Panc1 (cell line): ENCODE data around the gene ARL6IP4. TPM values are rescaled to one million over a fixed set of nuclear protein-coding genes. Genes with fewer than 3 reads are reported as not detected.

Experiments
- ATAC-seq: fragments of 200-7000 bp; cut with Tn5 transposase; 2 replicates; pipeline ENCODE4 v1.9.1; 2020; ENCODE audit warnings: mild to moderate bottlenecking, moderate library complexity
- BruUV-seq: library from RNA; stranded (reverse); fragments of 400-500 nt; replicated peaks from 2 replicates; lab custom pipeline; 2021; lab: Mats Ljungman, UMichigan
- CTCF ChIA-PET: fragments of 300-600 bp; sonication (Branson Sonifier 250); formaldehyde crosslinking; loops from one replicate; lab custom pipeline; 2022; ENCODE audit warnings: antibody characterized with exemption; lab: Charles Lee
- POLR2A ChIA-PET: fragments of 300-600 bp; sonication (Branson Sonifier 250); formaldehyde crosslinking; loops from one replicate; lab custom pipeline; 2022; ENCODE audit warnings: antibody characterized with exemption; lab: Charles Lee
- DNase-seq: peaks from one replicate; pipeline ENCODE4 v3.0.0-alpha.2; 2010; ENCODE audit warnings: low read depth, low spot score
- H3K27ac ChIP-seq: 2 replicates; pipeline ENCODE4 v1.5.1; 2011; ENCODE audit warnings: mild to moderate bottlenecking, low read length, inconsistent platforms
- H3K27me3 ChIP-seq: fragments of 200-500 bp; sonication (Bioruptor generic); 2 replicates; pipeline ENCODE4 v1.6.0; 2014; ENCODE audit warnings: low read length, inconsistent platforms; ENCODE audit not compliant: control insufficient read depth, insufficient read depth
- H3K36me3 ChIP-seq: fragments of 200-500 bp; sonication (Bioruptor generic); 2 replicates; pipeline ENCODE4 v1.5.1; 2014; ENCODE audit warnings: inconsistent platforms, mild to moderate bottlenecking, low read length, moderate library complexity; ENCODE audit not compliant: control insufficient read depth, insufficient read depth
- H3K4me1 ChIP-seq: 2 replicates; pipeline ENCODE4 v1.5.1; 2011; ENCODE audit warnings: inconsistent platforms, mild to moderate bottlenecking, low read length, moderate library complexity; ENCODE audit not compliant: control insufficient read depth, insufficient read depth
- H3K4me3 ChIP-seq, 2 experiments: 2 replicates each; pipeline ENCODE4 v1.5.1; 2011 to 2012; ENCODE audit warnings: low read depth in 2 of 2, low read length in 2 of 2, mild to moderate bottlenecking in 2 of 2, inconsistent platforms in 1 of 2, moderate library complexity in 1 of 2
- H3K9me3 ChIP-seq: fragments of 200-500 bp; sonication (Bioruptor generic); 2 replicates; pipeline ENCODE4 v1.5.1; 2014; ENCODE audit warnings: low read depth, mild to moderate bottlenecking, inconsistent platforms, low read length, moderate library complexity; ENCODE audit not compliant: control insufficient read depth, insufficient read depth
- POLR2AphosphoS5 ChIP-seq: IDR thresholded peaks from 2 replicates; pipeline ENCODE4 v1.6.1; 2012; ENCODE audit warnings: mild to moderate bottlenecking, low read depth, low read length, moderate library complexity
- SIN3A ChIP-seq: IDR thresholded peaks from 2 replicates; pipeline ENCODE4 v1.6.1; 2012; ENCODE audit warnings: low read depth, mild to moderate bottlenecking, low read length, moderate library complexity, borderline replicate concordance; ENCODE audit not compliant: insufficient read depth
- TCF7L2 ChIP-seq: IDR thresholded peaks from 2 replicates; pipeline ENCODE4 v1.6.1; 2011; ENCODE audit warnings: mild to moderate bottlenecking, low read depth, low read length, inconsistent platforms
- in situ Hi-C: cut with HindIII; loops from 2 replicates; pipeline ENCODE4 v1.10.0; 2016; ENCODE audit warnings: low sequenced_read_pairs, low pct_unique_long_range_greater_than_20kb
- intact Hi-C: fragments of 100-400 bp; cut with micrococcal nuclease; formaldehyde crosslinking; loops from one replicate; pipeline ENCODE4 v1.10.0; 2022; ENCODE audit not compliant: unreplicated experiment
- total RNA-seq: library from RNA; stranded (reverse); gene quantifications from one replicate; pipeline ENCODE4 v1.2.1, GENCODE V29; 2021; ENCODE audit not compliant: unreplicated experiment
- TF ChIP-seq, protein P1 (sequence below): fragments of 450-650 bp; IDR thresholded peaks from 2 replicates; pipeline ENCODE4 v1.5.1; 2017; ENCODE audit warnings: mild to moderate bottlenecking
- TF ChIP-seq, protein P2 (sequence below), 2 experiments: IDR thresholded peaks; 2 replicates each; pipeline ENCODE4 v1.6.1; 2011 to 2012; ENCODE audit warnings: low read depth in 2 of 2, control low read depth in 1 of 2, low read length in 1 of 2, mild to moderate bottlenecking in 1 of 2, moderate library complexity in 1 of 2; ENCODE audit not compliant: insufficient read depth in 1 of 2

Gene ARL6IP4
- total RNA-seq, 1 experiment from 2014 or later = 184 TPM

- intact Hi-C loops (no loop called here), in situ Hi-C loops (no loop called here)
- H3K27ac ChIP-seq = peak overlapping the region; percentile 92
- H3K36me3 ChIP-seq = peaks cover 7% of the 10 kb centered on the region; the same call in 1 of the 2 replicates
- no peaks in the 10 kb centered on the region for H3K9me3 ChIP-seq
- H3K27me3 ChIP-seq = no peaks in the 10 kb centered on the region
- no peak for DNase-seq
- TF ChIP-seq TCF7L2 = no peak
- TF ChIP-seq, protein P1, sequence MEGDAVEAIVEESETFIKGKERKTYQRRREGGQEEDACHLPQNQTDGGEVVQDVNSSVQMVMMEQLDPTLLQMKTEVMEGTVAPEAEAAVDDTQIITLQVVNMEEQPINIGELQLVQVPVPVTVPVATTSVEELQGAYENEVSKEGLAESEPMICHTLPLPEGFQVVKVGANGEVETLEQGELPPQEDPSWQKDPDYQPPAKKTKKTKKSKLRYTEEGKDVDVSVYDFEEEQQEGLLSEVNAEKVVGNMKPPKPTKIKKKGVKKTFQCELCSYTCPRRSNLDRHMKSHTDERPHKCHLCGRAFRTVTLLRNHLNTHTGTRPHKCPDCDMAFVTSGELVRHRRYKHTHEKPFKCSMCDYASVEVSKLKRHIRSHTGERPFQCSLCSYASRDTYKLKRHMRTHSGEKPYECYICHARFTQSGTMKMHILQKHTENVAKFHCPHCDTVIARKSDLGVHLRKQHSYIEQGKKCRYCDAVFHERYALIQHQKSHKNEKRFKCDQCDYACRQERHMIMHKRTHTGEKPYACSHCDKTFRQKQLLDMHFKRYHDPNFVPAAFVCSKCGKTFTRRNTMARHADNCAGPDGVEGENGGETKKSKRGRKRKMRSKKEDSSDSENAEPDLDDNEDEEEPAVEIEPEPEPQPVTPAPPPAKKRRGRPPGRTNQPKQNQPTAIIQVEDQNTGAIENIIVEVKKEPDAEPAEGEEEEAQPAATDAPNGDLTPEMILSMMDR = no peak
- TF ChIP-seq SIN3A = no peak
- TF ChIP-seq POLR2AphosphoS5 = no peak
- TF ChIP-seq, protein P2, sequence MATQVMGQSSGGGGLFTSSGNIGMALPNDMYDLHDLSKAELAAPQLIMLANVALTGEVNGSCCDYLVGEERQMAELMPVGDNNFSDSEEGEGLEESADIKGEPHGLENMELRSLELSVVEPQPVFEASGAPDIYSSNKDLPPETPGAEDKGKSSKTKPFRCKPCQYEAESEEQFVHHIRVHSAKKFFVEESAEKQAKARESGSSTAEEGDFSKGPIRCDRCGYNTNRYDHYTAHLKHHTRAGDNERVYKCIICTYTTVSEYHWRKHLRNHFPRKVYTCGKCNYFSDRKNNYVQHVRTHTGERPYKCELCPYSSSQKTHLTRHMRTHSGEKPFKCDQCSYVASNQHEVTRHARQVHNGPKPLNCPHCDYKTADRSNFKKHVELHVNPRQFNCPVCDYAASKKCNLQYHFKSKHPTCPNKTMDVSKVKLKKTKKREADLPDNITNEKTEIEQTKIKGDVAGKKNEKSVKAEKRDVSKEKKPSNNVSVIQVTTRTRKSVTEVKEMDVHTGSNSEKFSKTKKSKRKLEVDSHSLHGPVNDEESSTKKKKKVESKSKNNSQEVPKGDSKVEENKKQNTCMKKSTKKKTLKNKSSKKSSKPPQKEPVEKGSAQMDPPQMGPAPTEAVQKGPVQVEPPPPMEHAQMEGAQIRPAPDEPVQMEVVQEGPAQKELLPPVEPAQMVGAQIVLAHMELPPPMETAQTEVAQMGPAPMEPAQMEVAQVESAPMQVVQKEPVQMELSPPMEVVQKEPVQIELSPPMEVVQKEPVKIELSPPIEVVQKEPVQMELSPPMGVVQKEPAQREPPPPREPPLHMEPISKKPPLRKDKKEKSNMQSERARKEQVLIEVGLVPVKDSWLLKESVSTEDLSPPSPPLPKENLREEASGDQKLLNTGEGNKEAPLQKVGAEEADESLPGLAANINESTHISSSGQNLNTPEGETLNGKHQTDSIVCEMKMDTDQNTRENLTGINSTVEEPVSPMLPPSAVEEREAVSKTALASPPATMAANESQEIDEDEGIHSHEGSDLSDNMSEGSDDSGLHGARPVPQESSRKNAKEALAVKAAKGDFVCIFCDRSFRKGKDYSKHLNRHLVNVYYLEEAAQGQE (IDR thresholded peaks at IDR 0.05; ENCODE audit: insufficient read depth in 1 of 2, low read depth in 2 of 2, low read length in 1 of 2) = no peak
- ChIA-PET CTCF (interaction anchor here (0.5 kb wide), 1 partner anchor 171 kb away, joined by 5 read pairs; the partner anchor contains the start of gene PITPNM2), POLR2A (interaction anchor here (0.5 to 0.6 kb wide), 2 partner anchors 31 to 151 kb away, joined by 3 to 5 read pairs; no protein-coding TSS in a partner anchor)
- H3K4me1 ChIP-seq = peaks cover 46% of the 10 kb centered on the region
- no peak for ATAC-seq
- H3K4me3 ChIP-seq = peak overlapping the region; percentile 69 to 78
- no TSS peak for BruUV-seq
Observed at GRCh38 chr12:122979001-122979907, 1.2 kb upstream of the ARL6IP4 start.

DNA sequence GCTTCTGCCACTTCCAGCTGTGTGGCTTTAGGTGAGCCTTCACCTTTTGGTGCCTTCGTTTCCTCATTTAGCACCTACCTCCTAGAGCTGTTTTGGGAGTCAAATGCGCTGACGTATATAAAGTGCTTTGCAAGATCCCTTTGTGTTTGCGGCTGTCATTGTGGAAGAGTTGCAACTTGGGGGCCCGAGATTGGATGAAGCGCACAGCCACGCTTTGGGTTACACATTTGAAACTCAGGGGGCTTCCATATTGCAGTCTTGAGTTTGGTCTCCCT, 636 bp upstream of the ARL6IP4 start:
- H3K4me3 ChIP-seq = peak overlapping the region; percentile 69 to 78
- peaks cover 51% of the 10 kb centered on the region for H3K4me1 ChIP-seq
- H3K27ac ChIP-seq = peak overlapping the region; percentile 92
- intact Hi-C loops = loop anchor here (10.0 kb wide), 2 partner anchors 165 to 255 kb away; partner anchors contain the start of genes MPHOSPH9 and MTRFR
- peaks cover 6% of the 10 kb centered on the region; the same call in 1 of the 2 replicates for H3K36me3 ChIP-seq
- H3K9me3 ChIP-seq = no peaks in the 10 kb centered on the region
- DNase-seq = no peak
- POLR2A ChIA-PET = interaction anchor here (0.6 kb wide), 1 partner anchor 31 kb away, joined by 3 read pairs; no protein-coding TSS in a partner anchor
- no peak for ATAC-seq
- TF ChIP-seq SIN3A = no peak
- TF ChIP-seq, protein P1 = no peak
- TF ChIP-seq, protein P2 (IDR thresholded peaks at IDR 0.05; ENCODE audit: insufficient read depth in 1 of 2, low read depth in 2 of 2, low read length in 1 of 2) = no peak
- TF ChIP-seq POLR2AphosphoS5 = no peak
- no peak for TF ChIP-seq TCF7L2
- no TSS peak for BruUV-seq
- H3K27me3 ChIP-seq = no peaks in the 10 kb centered on the region
- in situ Hi-C loops = no loop called here
- CTCF ChIA-PET = no interaction called here
